ENCODE data around the gene MOGAT2.
"Not testable (repeated sequence)": the region's sequence is repeated elsewhere in the genome, so short reads cannot be mapped to it uniquely, and the experiment has no call there.

Gene MOGAT2

GRCh38 chr11:75717608-75718418 lies at the start of gene MOGAT2:
TSS of gene MOGAT2 (plus strand) at chr11:75717838. CDS start at chr11:75717889, 51 bp downstream.
- DNase-seq: no peak

GRCh38 chr11:75668451-75669297 lies 49.0 kb upstream of the MOGAT2 start, which contains the start of gene MAP6:
TSS of gene MAP6 (minus strand) at chr11:75669038. CDS start at chr11:75668369, 669 bp downstream.
- DNase-seq: peak; percentile 53

- DNase-seq: no peak
Observed at GRCh38 chr11:75673977-75674582, 43.6 kb upstream of the MOGAT2 start.

GRCh38 chr11:75677275-75677674 lies 40.4 kb upstream of the MOGAT2 start:
- no peak for DNase-seq

- DNase-seq: no peak
Observed at GRCh38 chr11:75677909-75678308, 39.7 kb upstream of the MOGAT2 start.

- DNase-seq: no peak
Observed at GRCh38 chr11:75678620-75679259, 38.9 kb upstream of the MOGAT2 start.

GRCh38 chr11:75679566-75679965 lies 38.1 kb upstream of the MOGAT2 start:
- no peak for DNase-seq

- not testable (repeated sequence) for DNase-seq
Observed at GRCh38 chr11:75683856-75684255, 33.8 kb upstream of the MOGAT2 start.

GRCh38 chr11:75689863-75690609 lies 27.6 kb upstream of the MOGAT2 start:
- no peak for DNase-seq

- DNase-seq: no peak
Observed at GRCh38 chr11:75691804-75692203, 25.8 kb upstream of the MOGAT2 start.

- DNase-seq: no peak
Observed at GRCh38 chr11:75697906-75698581, 19.6 kb upstream of the MOGAT2 start.

- no peak for DNase-seq
Observed at GRCh38 chr11:75700940-75701339, 16.7 kb upstream of the MOGAT2 start.

GRCh38 chr11:75703695-75704237 lies 13.9 kb upstream of the MOGAT2 start:
- no peak for DNase-seq

- no peak for DNase-seq
Observed at GRCh38 chr11:75705541-75705940, 12.1 kb upstream of the MOGAT2 start.

GRCh38 chr11:75706260-75706729 lies 11.3 kb upstream of the MOGAT2 start:
- DNase-seq: peak; percentile 49

- DNase-seq: no peak
Observed at GRCh38 chr11:75714211-75714610, 3.4 kb upstream of the MOGAT2 start.

GRCh38 chr11:75715688-75716087 lies 1.9 kb upstream of the MOGAT2 start:
- DNase-seq: no peak

GRCh38 chr11:75716659-75717058 lies 979 bp upstream of the MOGAT2 start:
- no peak for DNase-seq

GRCh38 chr11:75718419-75719339 lies 1.0 kb downstream of the MOGAT2 start:
- no peak for DNase-seq

Measured in NCI-H510A (cell line).